Fibroblast of lung (primary cell): ENCODE measurements around the gene PDGFA. TPM values are rescaled to one million over a fixed set of nuclear protein-coding genes. Genes with fewer than 3 reads are reported as not detected.
"Not testable (repeated sequence)": the region's sequence is repeated elsewhere in the genome, so short reads cannot be mapped to it uniquely, and the experiment has no call there.

Experiments
- DNase-seq, 2 donors: peaks; one replicate each; pipeline versions ENCODE4 v3.0.0 to v3.0.0-alpha.2; 2010; ENCODE audit warnings: low read depth in 2 of 2
- H2AFZ ChIP-seq: 2 replicates; pipeline ENCODE4 v1.5.1; 2012; ENCODE audit warnings: low read length, control low read depth, inconsistent platforms
- H3K27ac ChIP-seq: 2 replicates; pipeline ENCODE4 v1.5.1; 2011; ENCODE audit warnings: low read length, control low read depth; ENCODE audit not compliant: insufficient read depth
- H3K27me3 ChIP-seq: 2 replicates; pipeline ENCODE4 v1.5.1; 2011; ENCODE audit warnings: mild to moderate bottlenecking, low read length; ENCODE audit not compliant: control insufficient read depth, insufficient read depth
- H3K36me3 ChIP-seq: 2 replicates; pipeline ENCODE4 v1.5.1; 2011; ENCODE audit warnings: low read length; ENCODE audit not compliant: control insufficient read depth, insufficient read depth
- H3K4me1 ChIP-seq: 2 replicates; pipeline ENCODE4 v1.5.1; 2011; ENCODE audit warnings: low read length; ENCODE audit not compliant: control insufficient read depth, insufficient read depth; ENCODE audit errors: extremely low read depth
- H3K4me2 ChIP-seq: 2 replicates; pipeline ENCODE4 v1.5.1; 2011; ENCODE audit warnings: low read length, control low read depth; ENCODE audit not compliant: insufficient read depth; ENCODE audit errors: extremely low read depth
- H3K4me3 ChIP-seq, 4 experiments: fragments of 200-600 bp in 1 of 4; sonication (generic) in 1 of 4; replicated peaks in 1 of 4; 2 replicates each; pipeline ENCODE4 v1.5.1; 2011 to 2016; ENCODE audit warnings: low read length in 4 of 4, low read depth in 3 of 4, mild to moderate bottlenecking in 3 of 4, control low read depth in 2 of 4, inconsistent platforms in 1 of 4, mixed read lengths in 1 of 4; ENCODE audit not compliant: insufficient read depth in 1 of 4; ENCODE audit errors: control extremely low read depth in 1 of 4
- H3K79me2 ChIP-seq: 2 replicates; pipeline ENCODE4 v1.5.1; 2012; ENCODE audit warnings: mild to moderate bottlenecking, low read length, inconsistent platforms; ENCODE audit not compliant: control insufficient read depth, insufficient read depth
- H3K9ac ChIP-seq: 2 replicates; pipeline ENCODE4 v1.5.1; 2011; ENCODE audit warnings: mild to moderate bottlenecking, low read length, control low read depth; ENCODE audit not compliant: insufficient read depth
- H3K9me3 ChIP-seq: 2 replicates; pipeline ENCODE4 v1.5.1; 2012; ENCODE audit warnings: low read depth, low read length; ENCODE audit not compliant: control insufficient read depth, insufficient read depth
- H4K20me1 ChIP-seq: 2 replicates; pipeline ENCODE4 v1.5.1; 2011; ENCODE audit warnings: low read length; ENCODE audit not compliant: control insufficient read depth, insufficient read depth; ENCODE audit errors: extremely low read depth
- EZH2 ChIP-seq: IDR thresholded peaks from 2 replicates; pipeline ENCODE4 v1.5.1; 2012; ENCODE audit warnings: low read length, control low read depth, mild to moderate bottlenecking; ENCODE audit errors: missing control alignments
- polyA plus RNA-seq, 2 donors: library from polyadenylated mRNA; depleted of rRNA in 1 of 2; stranded (reverse) in 1 of 2; unstranded in 1 of 2; fragments of >200 nt; gene quantifications; 2 replicates each; pipeline ENCODE4 v1.2.1, GENCODE V29; 2011 to 2012; ENCODE audit warnings: missing spikeins in 1 of 2
- total RNA-seq: library from RNA; depleted of rRNA; stranded (reverse); fragments of >200 nt; gene quantifications from 2 replicates; pipeline ENCODE4 v1.2.1, GENCODE V29; 2014
- TF ChIP-seq, protein P1 (sequence below), 2 donors: IDR thresholded peaks in 1 of 2; conservative IDR thresholded peaks in 1 of 2; 1 replicate in 1 of 2; 2 replicates in 1 of 2; pipeline ENCODE4 v1.5.1; 2011 to 2012; ENCODE audit warnings: low read length in 2 of 2, control low read depth in 1 of 2, inconsistent platforms in 1 of 2, low read depth in 1 of 2, mild to moderate bottlenecking in 1 of 2

Gene PDGFA
- total and polyA plus RNA-seq, 2 donors (not counting 1 experiment from before 2014, with no cell fraction given) = 13.5 to 16.9 TPM

DNA sequence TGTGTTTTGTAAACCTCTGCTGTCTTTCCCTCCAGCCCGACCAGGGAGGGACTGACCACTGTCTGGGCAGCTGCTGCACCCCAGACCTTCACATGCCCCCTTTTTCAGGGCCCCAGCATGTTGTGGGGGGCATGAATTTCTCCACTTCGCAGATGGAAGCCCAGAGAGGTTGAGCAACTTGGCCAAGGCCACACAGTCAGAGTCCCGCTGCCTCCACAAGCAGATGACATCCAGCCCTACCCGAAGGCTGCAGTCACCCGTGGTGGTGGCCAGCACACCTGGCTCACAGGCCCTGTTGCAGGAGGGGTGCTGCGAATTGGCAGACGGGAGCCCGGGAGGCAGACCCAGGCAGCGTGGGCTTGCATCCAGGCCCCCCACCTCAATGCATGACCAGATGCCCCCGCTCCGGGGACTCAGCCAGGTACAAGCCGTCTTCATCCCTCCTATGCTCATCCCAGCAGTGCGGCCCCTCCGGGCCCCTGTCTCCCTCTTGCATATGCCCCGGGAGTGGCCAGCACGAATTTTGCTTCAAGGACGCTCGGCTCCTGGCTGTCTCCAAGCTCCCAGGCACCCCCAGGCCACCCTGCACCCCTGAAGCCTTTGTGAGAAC lies 36.0 kb upstream of the PDGFA start:
- Histone ChIP-seq H4K20me1 (no peaks in the 10 kb centered on the region), H3K4me3 (no peak overlapping the region), H3K9me3 (no peaks in the 10 kb centered on the region), H3K79me2 (no peaks in the 10 kb centered on the region), H3K27ac (no peak overlapping the region), H3K27me3 (no peaks in the 10 kb centered on the region), H3K9ac (no peak overlapping the region), H3K36me3 (no peaks in the 10 kb centered on the region), H3K4me2 (no peak overlapping the region), H3K4me1 (no peaks in the 10 kb centered on the region), H2AFZ (no peak overlapping the region)
- DNase-seq = no peak
- TF ChIP-seq, protein P1, sequence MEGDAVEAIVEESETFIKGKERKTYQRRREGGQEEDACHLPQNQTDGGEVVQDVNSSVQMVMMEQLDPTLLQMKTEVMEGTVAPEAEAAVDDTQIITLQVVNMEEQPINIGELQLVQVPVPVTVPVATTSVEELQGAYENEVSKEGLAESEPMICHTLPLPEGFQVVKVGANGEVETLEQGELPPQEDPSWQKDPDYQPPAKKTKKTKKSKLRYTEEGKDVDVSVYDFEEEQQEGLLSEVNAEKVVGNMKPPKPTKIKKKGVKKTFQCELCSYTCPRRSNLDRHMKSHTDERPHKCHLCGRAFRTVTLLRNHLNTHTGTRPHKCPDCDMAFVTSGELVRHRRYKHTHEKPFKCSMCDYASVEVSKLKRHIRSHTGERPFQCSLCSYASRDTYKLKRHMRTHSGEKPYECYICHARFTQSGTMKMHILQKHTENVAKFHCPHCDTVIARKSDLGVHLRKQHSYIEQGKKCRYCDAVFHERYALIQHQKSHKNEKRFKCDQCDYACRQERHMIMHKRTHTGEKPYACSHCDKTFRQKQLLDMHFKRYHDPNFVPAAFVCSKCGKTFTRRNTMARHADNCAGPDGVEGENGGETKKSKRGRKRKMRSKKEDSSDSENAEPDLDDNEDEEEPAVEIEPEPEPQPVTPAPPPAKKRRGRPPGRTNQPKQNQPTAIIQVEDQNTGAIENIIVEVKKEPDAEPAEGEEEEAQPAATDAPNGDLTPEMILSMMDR (conservative IDR thresholded peaks at IDR 0.05 in 1 of 2, IDR thresholded peaks at IDR 0.05 in 1 of 2; ENCODE audit: low read depth in 1 of 2, low read length in 2 of 2) = no peak
- no peak for TF ChIP-seq EZH2

DNA sequence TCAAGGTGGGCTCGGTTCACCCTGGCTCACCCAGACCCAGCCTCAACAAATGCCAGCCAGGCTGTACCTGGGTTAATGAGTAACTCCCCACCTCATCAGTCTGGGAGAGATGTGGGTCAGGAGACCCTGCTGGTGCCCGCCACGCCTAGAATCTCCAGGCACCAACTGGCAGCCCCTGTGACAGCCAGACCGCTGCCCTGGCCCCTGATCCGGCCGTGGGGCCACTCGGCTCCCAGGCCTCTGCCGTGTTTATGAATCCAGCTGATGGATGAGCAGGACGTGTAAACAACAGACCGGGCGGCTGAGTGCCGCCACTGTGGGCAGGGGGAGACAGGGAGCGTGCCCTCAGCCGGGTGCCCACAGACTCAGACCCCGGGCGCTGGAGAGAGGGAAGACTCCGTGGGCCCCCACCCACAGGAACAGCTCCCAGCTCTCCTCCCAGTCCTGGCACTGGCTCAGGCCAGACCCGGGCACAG lies 34.0 kb upstream of the PDGFA start:
- H4K20me1 ChIP-seq = no peaks in the 10 kb centered on the region
- no peak overlapping the region for H3K9ac ChIP-seq
- no peak for DNase-seq
- no peaks in the 10 kb centered on the region for H3K27me3 ChIP-seq
- TF ChIP-seq, protein P1 (conservative IDR thresholded peaks at IDR 0.05 in 1 of 2, IDR thresholded peaks at IDR 0.05 in 1 of 2; ENCODE audit: low read depth in 1 of 2, low read length in 2 of 2) = no peak
- no peaks in the 10 kb centered on the region for H3K79me2 ChIP-seq
- H3K4me3 ChIP-seq = no peak overlapping the region
- no peak overlapping the region for H3K27ac ChIP-seq
- no peak overlapping the region for H3K4me2 ChIP-seq
- H3K4me1 ChIP-seq = no peaks in the 10 kb centered on the region
- no peaks in the 10 kb centered on the region for H3K36me3 ChIP-seq
- H2AFZ ChIP-seq = no peak overlapping the region
- H3K9me3 ChIP-seq = no peaks in the 10 kb centered on the region

DNA sequence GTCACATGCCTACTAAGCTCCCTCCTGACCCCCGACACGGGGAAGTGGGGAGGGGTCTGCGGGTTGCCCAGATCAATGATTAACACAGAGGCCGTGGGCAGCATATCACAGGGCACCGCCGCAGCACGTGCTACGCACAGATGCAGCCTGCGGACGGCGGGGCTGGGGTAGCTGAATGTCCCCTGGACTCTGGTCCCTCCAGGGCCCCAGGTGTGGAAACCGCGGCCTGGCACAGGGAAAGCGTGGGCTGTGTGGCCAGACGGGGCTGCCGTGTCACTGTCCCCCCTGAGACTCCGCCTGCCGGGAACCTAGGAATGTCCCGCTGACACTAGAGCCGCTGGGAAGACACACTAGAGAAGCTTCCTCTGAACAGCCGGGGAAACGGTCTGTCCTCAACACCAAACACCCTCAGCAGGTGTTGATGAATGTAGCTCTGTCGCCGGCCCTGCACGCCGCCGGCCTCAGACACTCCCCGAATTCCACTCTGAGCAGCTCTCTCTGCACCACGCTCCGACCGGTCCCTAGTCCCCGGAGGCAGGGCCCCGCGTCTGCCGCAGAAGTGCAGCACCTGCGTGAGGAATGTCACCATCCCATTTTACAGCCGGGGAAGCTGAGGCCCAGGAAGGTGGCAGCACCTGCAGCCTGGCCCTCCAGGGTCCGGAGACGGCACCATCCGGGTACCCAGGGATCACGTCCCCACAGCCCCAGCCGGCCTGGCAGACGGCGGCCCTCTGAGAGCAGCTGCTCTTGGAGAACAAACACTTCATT lies 33.4 kb upstream of the PDGFA start:
- no peak overlapping the region for H3K9ac ChIP-seq
- TF ChIP-seq, protein P1 (conservative IDR thresholded peaks at IDR 0.05 in 1 of 2, IDR thresholded peaks at IDR 0.05 in 1 of 2; ENCODE audit: low read depth in 1 of 2, low read length in 2 of 2) = no peak
- no peak for TF ChIP-seq EZH2
- H2AFZ ChIP-seq = no peak overlapping the region
- no peak overlapping the region for H3K4me3 ChIP-seq
- H3K36me3 ChIP-seq = no peaks in the 10 kb centered on the region
- no peak overlapping the region for H3K4me2 ChIP-seq
- no peaks in the 10 kb centered on the region for H4K20me1 ChIP-seq
- no peak overlapping the region for H3K27ac ChIP-seq
- H3K79me2 ChIP-seq = no peaks in the 10 kb centered on the region
- H3K4me1 ChIP-seq = no peaks in the 10 kb centered on the region
- H3K27me3 ChIP-seq = no peaks in the 10 kb centered on the region
- no peaks in the 10 kb centered on the region for H3K9me3 ChIP-seq
- DNase-seq = no peak

DNA sequence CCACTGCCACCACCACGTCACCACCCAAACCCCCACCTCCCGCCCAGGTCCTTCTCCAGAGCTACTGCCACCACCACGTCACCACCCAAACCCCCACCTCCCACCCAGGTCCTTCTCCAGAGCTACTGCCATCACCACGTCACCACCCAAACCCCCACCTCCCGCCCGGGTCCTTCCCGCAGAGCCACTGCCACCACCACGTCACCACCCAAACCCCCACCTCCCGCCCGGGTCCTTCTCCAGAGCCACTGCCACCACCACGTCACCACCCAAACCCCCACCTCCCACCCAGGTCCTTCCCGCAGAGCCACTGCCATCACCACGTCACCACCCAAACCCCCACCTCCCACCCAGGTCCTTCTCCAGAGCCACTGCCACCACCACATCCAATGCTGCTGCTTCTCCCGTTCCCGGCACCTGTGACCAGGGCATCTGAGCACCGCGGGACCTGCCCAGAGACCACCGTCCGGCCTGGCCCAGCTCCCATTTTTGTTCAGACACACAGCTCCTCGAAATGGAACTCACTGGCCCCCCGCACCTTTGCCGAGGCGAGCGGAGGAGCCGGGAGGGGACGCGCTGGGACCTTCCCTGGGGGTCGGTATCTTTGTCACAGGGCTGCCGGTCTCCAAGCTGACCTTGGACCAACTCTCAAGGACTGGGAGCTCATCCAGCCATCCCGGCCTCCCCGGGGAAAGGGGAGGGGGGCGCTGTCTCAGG lies 32.7 kb upstream of the PDGFA start:
- H4K20me1 ChIP-seq, H3K36me3 ChIP-seq, H2AFZ ChIP-seq, H3K4me2 ChIP-seq, H3K4me1 ChIP-seq, H3K27me3 ChIP-seq, H3K9me3 ChIP-seq, H3K27ac ChIP-seq, H3K4me3 ChIP-seq, H3K79me2 ChIP-seq, H3K9ac ChIP-seq, DNase-seq: not testable (repeated sequence)
